Astrocyte (in vitro differentiated cells and primary cell): ENCODE data around the gene SEMA7A. TPM values are rescaled to one million over a fixed set of nuclear protein-coding genes. Genes with fewer than 3 reads are reported as not detected.

Source experiments
- DNase-seq: peaks from one replicate; pipeline ENCODE4 v3.0.0-alpha.2; 2010; ENCODE audit warnings: low read depth
- FAIRE-seq: peaks from 2 replicates; lab custom pipeline; 2011; peaks lifted over from hg19 to GRCh38; lab: Jason Lieb, UNC
- H2AFZ ChIP-seq: 2 replicates; pipeline ENCODE4 v1.6.0; 2012; ENCODE audit warnings: low read depth, low read length, inconsistent platforms
- H3K27ac ChIP-seq: 2 replicates; pipeline ENCODE4 v1.5.1; 2011; ENCODE audit warnings: low read depth, low read length, inconsistent platforms
- H3K27me3 ChIP-seq: 2 replicates; pipeline ENCODE4 v1.6.0; 2011; ENCODE audit warnings: low read length, inconsistent platforms; ENCODE audit not compliant: insufficient read depth
- H3K36me3 ChIP-seq: 2 replicates; pipeline ENCODE4 v1.5.1; 2011; ENCODE audit warnings: low read length, inconsistent platforms; ENCODE audit not compliant: insufficient read depth
- H3K4me1 ChIP-seq: 2 replicates; pipeline ENCODE4 v1.5.1; 2011; ENCODE audit warnings: low read length, inconsistent platforms; ENCODE audit not compliant: insufficient read depth
- H3K4me2 ChIP-seq: 2 replicates; pipeline ENCODE4 v1.6.0; 2012; ENCODE audit warnings: low read length, inconsistent platforms
- H3K4me3 ChIP-seq: 2 replicates; pipeline ENCODE4 v1.5.1; 2011; ENCODE audit warnings: low read depth, mild to moderate bottlenecking, low read length, inconsistent platforms; ENCODE audit not compliant: insufficient read depth
- H3K79me2 ChIP-seq: 2 replicates; pipeline ENCODE4 v1.6.0; 2012; ENCODE audit warnings: mild to moderate bottlenecking, low read length, inconsistent platforms; ENCODE audit not compliant: insufficient read depth
- H3K9ac ChIP-seq: 2 replicates; pipeline ENCODE4 v1.6.0; 2012; ENCODE audit warnings: mild to moderate bottlenecking, low read length, inconsistent platforms
- H3K9me3 ChIP-seq: 2 replicates; pipeline ENCODE4 v1.5.1; 2012; ENCODE audit warnings: low read depth, mild to moderate bottlenecking, low read length, inconsistent platforms; ENCODE audit not compliant: insufficient read depth
- H4K20me1 ChIP-seq: 2 replicates; pipeline ENCODE4 v1.6.0; 2012; ENCODE audit warnings: low read length, inconsistent platforms; ENCODE audit not compliant: insufficient read depth
- H3K27ac Mint-ChIP-seq: one replicate; pipeline ENCODE4 v1.8.0; 2021; ENCODE audit warnings: mild to moderate bottlenecking, mixed read lengths; ENCODE audit not compliant: unreplicated experiment
- H3K27me3 Mint-ChIP-seq: one replicate; pipeline ENCODE4 v1.8.0; 2021; ENCODE audit warnings: low read depth, mixed read lengths; ENCODE audit not compliant: unreplicated experiment
- H3K36me3 Mint-ChIP-seq: one replicate; pipeline ENCODE4 v1.8.0; 2021; ENCODE audit warnings: low read depth, mixed read lengths; ENCODE audit not compliant: unreplicated experiment
- H3K4me1 Mint-ChIP-seq: one replicate; pipeline ENCODE4 v1.8.0; 2021; ENCODE audit warnings: low read depth, mixed read lengths; ENCODE audit not compliant: unreplicated experiment
- H3K4me3 Mint-ChIP-seq: one replicate; pipeline ENCODE4 v1.8.0; 2021; ENCODE audit warnings: mild to moderate bottlenecking, moderate library complexity, mixed read lengths; ENCODE audit not compliant: unreplicated experiment
- H3K9me3 Mint-ChIP-seq: one replicate; pipeline ENCODE4 v1.8.0; 2021; ENCODE audit warnings: mild to moderate bottlenecking, mixed read lengths; ENCODE audit not compliant: unreplicated experiment
- CTCF ChIP-seq: IDR thresholded peaks from 2 replicates; pipeline ENCODE4 v1.5.1; 2011; ENCODE audit warnings: low read depth, mild to moderate bottlenecking, inconsistent platforms, low read length, moderate library complexity; ENCODE audit not compliant: insufficient read depth
- EZH2 ChIP-seq: IDR thresholded peaks from 2 replicates; pipeline ENCODE4 v1.6.1; 2012; ENCODE audit warnings: mild to moderate bottlenecking, low read length, inconsistent platforms; ENCODE audit not compliant: insufficient read depth
- total RNA-seq: library from RNA; stranded (reverse); gene quantifications from 2 replicates; pipeline ENCODE4 v1.2.1, GENCODE V29; 2021

Gene SEMA7A
- total RNA-seq, 1 donor from 2014 or later = 26.7 TPM

- no peaks in the 10 kb centered on the region for H4K20me1 ChIP-seq
- no peak overlapping the region for H3K4me3 ChIP-seq
- TF ChIP-seq CTCF (no peak), EZH2 (no peak)
- no peak overlapping the region for H3K27ac Mint-ChIP-seq
- peaks cover 9% of the 10 kb centered on the region for H3K79me2 ChIP-seq
- no peaks in the 10 kb centered on the region for H3K9me3 ChIP-seq
- no peak overlapping the region for H3K27ac ChIP-seq
- FAIRE-seq (no peak), DNase-seq (no peak)
- H3K36me3 ChIP-seq = no peaks in the 10 kb centered on the region
- no peaks in the 10 kb centered on the region for H3K36me3 Mint-ChIP-seq
- peaks cover 9% of the 10 kb centered on the region for H3K4me1 Mint-ChIP-seq
- H3K4me1 ChIP-seq = peaks cover 4% of the 10 kb centered on the region
- H3K27me3 Mint-ChIP-seq = no peaks in the 10 kb centered on the region
- no peak overlapping the region for H2AFZ ChIP-seq
- H3K9ac ChIP-seq = no peak overlapping the region
- H3K4me2 ChIP-seq = no peak overlapping the region
- H3K4me3 Mint-ChIP-seq = no peak overlapping the region
- no peaks in the 10 kb centered on the region for H3K9me3 Mint-ChIP-seq
- no peaks in the 10 kb centered on the region for H3K27me3 ChIP-seq
These were observed 31.1 kb upstream of the SEMA7A start for GRCh38 chr15:74464897-74465296.

GRCh38 chr15:74464216-74464615, 30.5 kb upstream of the SEMA7A start:
- no peak overlapping the region for H3K4me3 ChIP-seq
- H3K27me3 ChIP-seq = no peaks in the 10 kb centered on the region
- peaks cover 9% of the 10 kb centered on the region for H3K4me1 Mint-ChIP-seq
- TF ChIP-seq CTCF (no peak), EZH2 (no peak)
- no peaks in the 10 kb centered on the region for H3K27me3 Mint-ChIP-seq
- H3K4me1 ChIP-seq = peaks cover 4% of the 10 kb centered on the region
- H3K9ac ChIP-seq = no peak overlapping the region
- no peak overlapping the region for H3K27ac Mint-ChIP-seq
- FAIRE-seq (no peak), DNase-seq (no peak)
- no peak overlapping the region for H3K27ac ChIP-seq
- no peaks in the 10 kb centered on the region for H3K36me3 Mint-ChIP-seq
- H3K79me2 ChIP-seq = peaks cover 9% of the 10 kb centered on the region
- H3K9me3 Mint-ChIP-seq = no peaks in the 10 kb centered on the region
- no peaks in the 10 kb centered on the region for H3K9me3 ChIP-seq
- no peak overlapping the region for H2AFZ ChIP-seq
- H3K36me3 ChIP-seq = no peaks in the 10 kb centered on the region
- no peak overlapping the region for H3K4me3 Mint-ChIP-seq
- H4K20me1 ChIP-seq = no peaks in the 10 kb centered on the region
- no peak overlapping the region for H3K4me2 ChIP-seq

GRCh38 chr15:74463634-74464033, 29.9 kb upstream of the SEMA7A start:
- Histone ChIP-seq H3K4me2 (no peak overlapping the region), H3K9me3 (no peaks in the 10 kb centered on the region), H3K4me1 (peaks cover 4% of the 10 kb centered on the region), H3K27ac (no peak overlapping the region), H2AFZ (no peak overlapping the region), H3K79me2 (peaks cover 9% of the 10 kb centered on the region), H3K9ac (no peak overlapping the region), H3K4me3 (no peak overlapping the region), H3K27me3 (no peaks in the 10 kb centered on the region), H3K36me3 (no peaks in the 10 kb centered on the region), H4K20me1 (no peaks in the 10 kb centered on the region)
- no peak for FAIRE-seq
- TF ChIP-seq EZH2 (no peak), CTCF (no peak)
- H3K4me1 Mint-ChIP-seq = peaks cover 9% of the 10 kb centered on the region
- H3K36me3 Mint-ChIP-seq = no peaks in the 10 kb centered on the region
- no peaks in the 10 kb centered on the region for H3K9me3 Mint-ChIP-seq
- no peak overlapping the region for H3K27ac Mint-ChIP-seq
- DNase-seq = no peak
- H3K4me3 Mint-ChIP-seq = no peak overlapping the region
- no peaks in the 10 kb centered on the region for H3K27me3 Mint-ChIP-seq
